HEK293 (cell line): ENCODE measurements around the gene TMEM255B.

ENCODE experiments used
- CTCF ChIA-PET: fragments of 350-600 bp; formaldehyde crosslinking; extraction: SDS; loops from one replicate; lab custom pipeline; 2021; ENCODE audit warnings: antibody characterized with exemption; lab: Yijun Ruan, JAX
- POLR2A ChIA-PET: fragments of 300-600 bp; formaldehyde crosslinking; extraction: SDS; loops from one replicate; lab custom pipeline; 2020; ENCODE audit warnings: antibody characterized with exemption, inconsistent platforms; lab: Yijun Ruan, JAX
- H3K27ac ChIP-seq: fragments of 200-500 bp; sonication (Bioruptor generic); 2 replicates; pipeline ENCODE4 v1.5.1; 2014; ENCODE audit warnings: low read depth, low read length, control low read depth, inconsistent platforms; ENCODE audit errors: extremely low read depth
- H3K36me3 ChIP-seq, 2 experiments: fragments of 200-500 bp in 1 of 2; sonication (Bioruptor generic) in 1 of 2; 1 replicate in 1 of 2; 2 replicates in 1 of 2; pipeline ENCODE4 v1.5.1; 2014 to 2017; ENCODE audit warnings: inconsistent platforms in 2 of 2, low read length in 2 of 2; ENCODE audit not compliant: control insufficient read depth in 2 of 2, insufficient read depth in 1 of 2
- H3K4me1 ChIP-seq: fragments of 200-500 bp; sonication (Bioruptor generic); 2 replicates; pipeline ENCODE4 v1.5.1; 2014; ENCODE audit warnings: mild to moderate bottlenecking, low read length, inconsistent platforms; ENCODE audit not compliant: control insufficient read depth, insufficient read depth
- H3K4me3 ChIP-seq: 2 replicates; pipeline ENCODE4 v1.5.1; 2011; ENCODE audit warnings: low read depth, mild to moderate bottlenecking, control low read depth, low read length, moderate library complexity
- H3K9me3 ChIP-seq: fragments of 200-500 bp; sonication (Bioruptor generic); 2 replicates; pipeline ENCODE4 v1.5.1; 2014; ENCODE audit warnings: low read depth, low read length, inconsistent platforms; ENCODE audit not compliant: control insufficient read depth, insufficient read depth
- GLIS2 ChIP-seq: fragments of 450-650 bp; formaldehyde crosslinking; IDR thresholded peaks from 2 replicates; pipeline ENCODE4 v1.5.1; 2016; ENCODE audit warnings: missing biosample characterization, missing genetic modification characterization
- KLF7 ChIP-seq: fragments of 450-650 bp; formaldehyde crosslinking; IDR thresholded peaks from 2 replicates; pipeline ENCODE4 v1.5.1; 2016; ENCODE audit warnings: missing biosample characterization, missing genetic modification characterization, borderline replicate concordance
- KLF8 ChIP-seq: fragments of 450-650 bp; formaldehyde crosslinking; IDR thresholded peaks from 2 replicates; pipeline ENCODE4 v1.5.1; 2016; ENCODE audit warnings: missing biosample characterization, missing genetic modification characterization
- MZF1 ChIP-seq: fragments of 450-650 bp; formaldehyde crosslinking; IDR thresholded peaks from 2 replicates; pipeline ENCODE4 v1.5.1; 2017; ENCODE audit warnings: missing biosample characterization, missing genetic modification characterization, borderline replicate concordance
- SALL2 ChIP-seq: fragments of 450-650 bp; formaldehyde crosslinking; IDR thresholded peaks from 2 replicates; pipeline ENCODE4 v1.5.0; 2017; ENCODE audit warnings: missing biosample characterization, mild to moderate bottlenecking, missing genetic modification characterization, borderline replicate concordance
- SCRT1 ChIP-seq: fragments of 450-650 bp; formaldehyde crosslinking; IDR thresholded peaks from 2 replicates; pipeline ENCODE4 v1.5.1; 2016; ENCODE audit warnings: missing biosample characterization, missing genetic modification characterization, borderline replicate concordance
- SP3 ChIP-seq: fragments of 450-650 bp; formaldehyde crosslinking; IDR thresholded peaks from 2 replicates; pipeline ENCODE4 v1.5.1; 2016; ENCODE audit warnings: missing biosample characterization, missing genetic modification characterization
- ZBTB1 ChIP-seq: fragments of 450-650 bp; formaldehyde crosslinking; IDR thresholded peaks from 2 replicates; pipeline ENCODE4 v1.5.1; 2016; ENCODE audit warnings: missing biosample characterization, missing genetic modification characterization
- ZNF138 ChIP-seq: fragments of 450-650 bp; formaldehyde crosslinking; IDR thresholded peaks from 2 replicates; pipeline ENCODE4 v1.5.1; 2016; ENCODE audit warnings: missing biosample characterization, missing genetic modification characterization, borderline replicate concordance
- ZNF146 ChIP-seq: fragments of 450-650 bp; formaldehyde crosslinking; IDR thresholded peaks from 2 replicates; pipeline ENCODE4 v1.5.1; 2016; ENCODE audit warnings: missing biosample characterization, missing genetic modification characterization
- ZNF157 ChIP-seq: fragments of 450-650 bp; formaldehyde crosslinking; IDR thresholded peaks from 2 replicates; pipeline ENCODE4 v1.5.1; 2016; ENCODE audit warnings: missing biosample characterization, missing genetic modification characterization
- ZNF324 ChIP-seq: fragments of 450-650 bp; formaldehyde crosslinking; IDR thresholded peaks from 2 replicates; pipeline ENCODE4 v1.5.1; 2016; ENCODE audit warnings: missing biosample characterization, missing genetic modification characterization
- ZNF521 ChIP-seq: fragments of 450-650 bp; formaldehyde crosslinking; IDR thresholded peaks from 2 replicates; pipeline ENCODE4 v1.5.1; 2017; ENCODE audit warnings: missing biosample characterization, mild to moderate bottlenecking, missing genetic modification characterization
- ZNF561 ChIP-seq: fragments of 450-650 bp; IDR thresholded peaks from 2 replicates; pipeline ENCODE4 v1.5.1; 2018; ENCODE audit warnings: missing biosample characterization, missing genetic modification characterization, borderline replicate concordance
- ZNF626 ChIP-seq: fragments of 450-650 bp; sonication (Bioruptor Pico); formaldehyde crosslinking; IDR thresholded peaks from 2 replicates; pipeline ENCODE4 v1.5.1; 2018; ENCODE audit warnings: missing biosample characterization, missing genetic modification characterization, inconsistent platforms
- ZNF785 ChIP-seq: fragments of 450-650 bp; formaldehyde crosslinking; IDR thresholded peaks from 2 replicates; pipeline ENCODE4 v1.5.1; 2016; ENCODE audit warnings: missing biosample characterization, missing genetic modification characterization
- ZNF837 ChIP-seq: fragments of 450-650 bp; formaldehyde crosslinking; IDR thresholded peaks from 2 replicates; pipeline ENCODE4 v1.5.1; 2016; ENCODE audit warnings: missing biosample characterization, missing genetic modification characterization
- TF ChIP-seq, protein P1 (sequence below): fragments of 450-650 bp; formaldehyde crosslinking; IDR thresholded peaks from 2 replicates; pipeline ENCODE4 v1.5.1; 2016; ENCODE audit warnings: missing biosample characterization, missing genetic modification characterization
- TF ChIP-seq, protein P2 (sequence below): fragments of 450-650 bp; formaldehyde crosslinking; IDR thresholded peaks from 2 replicates; pipeline ENCODE4 v1.5.1; 2016; ENCODE audit warnings: missing biosample characterization, missing genetic modification characterization
- TF ChIP-seq, protein P3 (sequence below): fragments of 450-650 bp; formaldehyde crosslinking; IDR thresholded peaks from 2 replicates; pipeline ENCODE4 v1.5.1; 2017; ENCODE audit warnings: missing biosample characterization, missing genetic modification characterization
- TF ChIP-seq, protein P4 (sequence below): fragments of 450-650 bp; formaldehyde crosslinking; IDR thresholded peaks from 2 replicates; pipeline ENCODE4 v1.5.1; 2016; ENCODE audit warnings: missing biosample characterization, missing genetic modification characterization

TMEM255B gene

DNA sequence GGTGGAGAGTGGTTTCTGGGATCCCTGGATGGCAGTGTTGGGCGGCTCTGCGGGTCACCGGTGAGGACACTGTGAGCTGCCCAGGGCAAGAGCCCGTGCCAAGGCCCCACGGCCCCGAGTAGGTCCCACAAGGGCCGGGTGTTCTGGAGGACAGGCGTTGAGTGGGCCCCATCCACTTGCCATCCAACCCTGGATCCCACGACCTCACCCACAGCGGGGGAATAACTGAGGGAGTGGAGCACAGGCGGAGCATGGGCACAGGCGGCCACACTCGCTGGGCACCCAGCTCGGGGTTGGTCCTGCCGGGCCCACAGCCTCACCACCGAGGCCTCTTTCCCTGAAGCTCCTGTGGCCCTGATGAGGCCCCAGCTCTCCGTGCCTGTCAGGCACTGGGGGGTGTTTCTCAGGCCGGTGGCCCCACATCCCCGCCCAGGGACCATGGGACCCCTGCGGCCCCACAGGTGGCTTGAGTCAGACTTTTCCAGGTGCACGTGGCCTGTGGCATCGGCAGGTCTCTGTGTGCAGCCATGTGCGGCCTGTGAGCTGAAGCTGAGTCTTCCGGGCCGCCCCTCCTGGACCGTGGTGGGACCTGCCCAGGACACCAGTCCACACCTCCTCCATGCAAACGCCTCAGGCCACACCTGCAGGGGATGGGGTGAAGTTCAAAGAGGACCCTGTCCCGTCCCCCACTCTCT lies 16.6 kb downstream of the TMEM255B start:
- H3K27ac ChIP-seq, result no peak overlapping the region
- H3K36me3 ChIP-seq, result no peaks in the 10 kb centered on the region
- H3K9me3 ChIP-seq, result no peaks in the 10 kb centered on the region
- POLR2A ChIA-PET, result no interaction called here
- H3K4me3 ChIP-seq, result no peak overlapping the region
- H3K4me1 ChIP-seq, result no peaks in the 10 kb centered on the region
- CTCF ChIA-PET, result no interaction called here
- TF ChIP-seq ZNF626 (tag by site-specific recombination), result no peak
- TF ChIP-seq, protein P1, sequence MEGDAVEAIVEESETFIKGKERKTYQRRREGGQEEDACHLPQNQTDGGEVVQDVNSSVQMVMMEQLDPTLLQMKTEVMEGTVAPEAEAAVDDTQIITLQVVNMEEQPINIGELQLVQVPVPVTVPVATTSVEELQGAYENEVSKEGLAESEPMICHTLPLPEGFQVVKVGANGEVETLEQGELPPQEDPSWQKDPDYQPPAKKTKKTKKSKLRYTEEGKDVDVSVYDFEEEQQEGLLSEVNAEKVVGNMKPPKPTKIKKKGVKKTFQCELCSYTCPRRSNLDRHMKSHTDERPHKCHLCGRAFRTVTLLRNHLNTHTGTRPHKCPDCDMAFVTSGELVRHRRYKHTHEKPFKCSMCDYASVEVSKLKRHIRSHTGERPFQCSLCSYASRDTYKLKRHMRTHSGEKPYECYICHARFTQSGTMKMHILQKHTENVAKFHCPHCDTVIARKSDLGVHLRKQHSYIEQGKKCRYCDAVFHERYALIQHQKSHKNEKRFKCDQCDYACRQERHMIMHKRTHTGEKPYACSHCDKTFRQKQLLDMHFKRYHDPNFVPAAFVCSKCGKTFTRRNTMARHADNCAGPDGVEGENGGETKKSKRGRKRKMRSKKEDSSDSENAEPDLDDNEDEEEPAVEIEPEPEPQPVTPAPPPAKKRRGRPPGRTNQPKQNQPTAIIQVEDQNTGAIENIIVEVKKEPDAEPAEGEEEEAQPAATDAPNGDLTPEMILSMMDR (tag by site-specific recombination), result no peak
- TF ChIP-seq SCRT1 (tag by site-specific recombination), result no peak
- TF ChIP-seq ZNF785, result no peak
- no peak for TF ChIP-seq MZF1 (tag by site-specific recombination)
- TF ChIP-seq ZNF561 (tag by site-specific recombination), result no peak
- TF ChIP-seq ZNF157, result no peak
- TF ChIP-seq, protein P2, sequence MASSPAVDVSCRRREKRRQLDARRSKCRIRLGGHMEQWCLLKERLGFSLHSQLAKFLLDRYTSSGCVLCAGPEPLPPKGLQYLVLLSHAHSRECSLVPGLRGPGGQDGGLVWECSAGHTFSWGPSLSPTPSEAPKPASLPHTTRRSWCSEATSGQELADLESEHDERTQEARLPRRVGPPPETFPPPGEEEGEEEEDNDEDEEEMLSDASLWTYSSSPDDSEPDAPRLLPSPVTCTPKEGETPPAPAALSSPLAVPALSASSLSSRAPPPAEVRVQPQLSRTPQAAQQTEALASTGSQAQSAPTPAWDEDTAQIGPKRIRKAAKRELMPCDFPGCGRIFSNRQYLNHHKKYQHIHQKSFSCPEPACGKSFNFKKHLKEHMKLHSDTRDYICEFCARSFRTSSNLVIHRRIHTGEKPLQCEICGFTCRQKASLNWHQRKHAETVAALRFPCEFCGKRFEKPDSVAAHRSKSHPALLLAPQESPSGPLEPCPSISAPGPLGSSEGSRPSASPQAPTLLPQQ (tag by site-specific recombination), result no peak
- no peak for TF ChIP-seq ZNF138 (tag by site-specific recombination)
- no peak for TF ChIP-seq ZNF324
- TF ChIP-seq SP3, result no peak

DNA sequence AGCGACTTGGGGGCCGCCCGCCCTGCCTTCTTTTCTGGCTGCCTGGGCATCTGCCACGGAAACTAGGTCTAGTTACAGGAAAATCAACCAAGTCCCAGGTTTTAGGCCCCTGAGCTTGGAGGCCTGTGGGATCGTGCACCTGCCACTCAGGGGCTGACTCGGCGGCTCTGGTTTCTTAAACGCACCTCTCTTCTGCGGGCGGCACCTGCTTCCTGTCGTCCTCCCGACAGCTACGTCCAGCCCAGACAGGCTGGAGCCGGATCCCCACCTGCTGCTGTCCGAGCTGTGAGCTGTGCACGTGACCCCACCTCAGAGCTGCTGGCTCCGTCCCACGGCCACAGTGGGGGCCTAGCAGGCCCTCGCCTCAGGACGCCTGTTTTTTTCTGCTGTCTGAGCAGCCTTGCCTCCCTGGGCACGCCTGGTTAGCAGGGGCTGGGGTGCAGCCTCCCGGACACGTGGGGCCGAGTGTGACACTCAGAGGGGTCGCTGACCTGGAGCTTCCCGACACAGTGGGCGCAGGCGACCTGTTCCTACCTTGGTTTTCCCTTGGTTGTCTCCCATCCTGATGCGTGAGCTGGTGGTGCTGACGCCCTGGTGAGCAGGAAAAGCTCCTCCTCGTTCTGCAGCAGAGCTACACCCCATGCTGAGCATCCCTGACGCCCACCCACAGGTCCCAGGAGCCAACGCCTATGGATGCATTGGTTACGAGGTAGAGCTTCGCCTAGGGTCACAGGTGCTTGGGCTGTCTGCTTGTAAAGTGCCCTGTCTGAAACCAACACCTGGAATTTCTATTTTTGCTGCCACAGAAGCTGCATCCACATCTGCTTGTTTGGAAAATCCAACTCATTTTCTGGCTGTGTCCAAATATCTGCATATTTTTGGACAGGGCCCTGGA lies 17.5 kb downstream of the TMEM255B start:
- TF ChIP-seq, protein P3, sequence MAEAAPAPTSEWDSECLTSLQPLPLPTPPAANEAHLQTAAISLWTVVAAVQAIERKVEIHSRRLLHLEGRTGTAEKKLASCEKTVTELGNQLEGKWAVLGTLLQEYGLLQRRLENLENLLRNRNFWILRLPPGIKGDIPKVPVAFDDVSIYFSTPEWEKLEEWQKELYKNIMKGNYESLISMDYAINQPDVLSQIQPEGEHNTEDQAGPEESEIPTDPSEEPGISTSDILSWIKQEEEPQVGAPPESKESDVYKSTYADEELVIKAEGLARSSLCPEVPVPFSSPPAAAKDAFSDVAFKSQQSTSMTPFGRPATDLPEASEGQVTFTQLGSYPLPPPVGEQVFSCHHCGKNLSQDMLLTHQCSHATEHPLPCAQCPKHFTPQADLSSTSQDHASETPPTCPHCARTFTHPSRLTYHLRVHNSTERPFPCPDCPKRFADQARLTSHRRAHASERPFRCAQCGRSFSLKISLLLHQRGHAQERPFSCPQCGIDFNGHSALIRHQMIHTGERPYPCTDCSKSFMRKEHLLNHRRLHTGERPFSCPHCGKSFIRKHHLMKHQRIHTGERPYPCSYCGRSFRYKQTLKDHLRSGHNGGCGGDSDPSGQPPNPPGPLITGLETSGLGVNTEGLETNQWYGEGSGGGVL, result no peak
- TF ChIP-seq, protein P4, sequence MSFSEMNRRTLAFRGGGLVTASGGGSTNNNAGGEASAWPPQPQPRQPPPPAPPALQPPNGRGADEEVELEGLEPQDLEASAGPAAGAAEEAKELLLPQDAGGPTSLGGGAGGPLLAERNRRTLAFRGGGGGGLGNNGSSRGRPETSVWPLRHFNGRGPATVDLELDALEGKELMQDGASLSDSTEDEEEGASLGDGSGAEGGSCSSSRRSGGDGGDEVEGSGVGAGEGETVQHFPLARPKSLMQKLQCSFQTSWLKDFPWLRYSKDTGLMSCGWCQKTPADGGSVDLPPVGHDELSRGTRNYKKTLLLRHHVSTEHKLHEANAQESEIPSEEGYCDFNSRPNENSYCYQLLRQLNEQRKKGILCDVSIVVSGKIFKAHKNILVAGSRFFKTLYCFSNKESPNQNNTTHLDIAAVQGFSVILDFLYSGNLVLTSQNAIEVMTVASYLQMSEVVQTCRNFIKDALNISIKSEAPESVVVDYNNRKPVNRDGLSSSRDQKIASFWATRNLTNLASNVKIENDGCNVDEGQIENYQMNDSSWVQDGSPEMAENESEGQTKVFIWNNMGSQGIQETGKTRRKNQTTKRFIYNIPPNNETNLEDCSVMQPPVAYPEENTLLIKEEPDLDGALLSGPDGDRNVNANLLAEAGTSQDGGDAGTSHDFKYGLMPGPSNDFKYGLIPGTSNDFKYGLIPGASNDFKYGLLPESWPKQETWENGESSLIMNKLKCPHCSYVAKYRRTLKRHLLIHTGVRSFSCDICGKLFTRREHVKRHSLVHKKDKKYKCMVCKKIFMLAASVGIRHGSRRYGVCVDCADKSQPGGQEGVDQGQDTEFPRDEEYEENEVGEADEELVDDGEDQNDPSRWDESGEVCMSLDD (tag by site-specific recombination), result no peak
- TF ChIP-seq ZNF837 (tag by site-specific recombination) (no peak), SALL2 (tag by site-specific recombination) (no peak), GLIS2 (no peak), ZBTB1 (no peak), MZF1 (tag by site-specific recombination) (no peak), ZNF521 (tag by site-specific recombination) (no peak), ZNF146 (tag by site-specific recombination) (no peak), KLF8 (tag by site-specific recombination) (no peak), KLF7 (tag by site-specific recombination) (no peak)
- H3K27ac ChIP-seq, result no peak overlapping the region
- ChIA-PET CTCF (interaction anchor here (0.7 kb wide), 1 partner anchor 33 kb away, joined by 4 read pairs; no protein-coding TSS in a partner anchor), POLR2A (no interaction called here)
- no peak overlapping the region for H3K4me3 ChIP-seq
- H3K36me3 ChIP-seq, result no peaks in the 10 kb centered on the region
- no peaks in the 10 kb centered on the region for H3K4me1 ChIP-seq
- H3K9me3 ChIP-seq, result no peaks in the 10 kb centered on the region
